ENCODE results near the gene ADARB2.

ADARB2 gene

DNA sequence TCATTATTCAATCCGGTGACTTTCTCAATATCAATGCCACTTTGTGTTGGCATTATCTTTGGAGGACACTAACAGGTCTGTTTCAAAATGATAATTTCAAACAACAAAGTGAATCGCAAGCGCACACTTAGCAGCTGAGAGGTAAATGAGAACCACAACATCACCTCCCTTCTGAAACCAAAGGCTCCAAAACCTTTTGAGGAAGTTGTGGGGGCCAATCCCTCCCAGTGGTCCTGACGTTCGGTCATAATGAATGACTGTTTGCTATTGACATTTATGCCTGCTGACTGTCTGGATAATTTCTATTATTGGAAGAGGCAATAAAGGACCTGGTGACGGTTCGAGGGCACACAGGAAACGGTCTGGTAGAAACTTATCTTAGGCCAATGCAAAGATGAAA is 1.8 kb downstream of the ADARB2 start:
- no peak for DNase-seq (ENCODE audit: low read depth)

DNA sequence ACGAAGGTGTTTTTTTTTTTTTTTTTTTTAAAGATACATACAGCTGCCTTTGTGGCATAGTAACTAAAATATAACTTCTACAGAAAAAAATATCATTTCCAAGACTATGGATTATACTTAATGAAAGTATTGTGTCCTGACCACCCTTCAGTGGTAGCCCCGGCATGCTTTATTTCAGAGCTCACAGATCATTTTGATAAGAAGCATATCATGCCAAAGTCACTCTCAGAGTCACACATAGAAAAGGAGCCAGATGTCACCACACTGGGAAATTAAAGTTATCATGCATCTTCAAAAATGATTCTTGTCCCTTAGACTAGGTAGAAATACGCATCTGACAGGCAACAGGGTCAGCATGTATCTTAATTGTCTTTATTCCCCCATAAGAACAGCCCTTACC is 3.0 kb downstream of the ADARB2 start:
- DNase-seq (ENCODE audit: low read depth): no peak

DNA sequence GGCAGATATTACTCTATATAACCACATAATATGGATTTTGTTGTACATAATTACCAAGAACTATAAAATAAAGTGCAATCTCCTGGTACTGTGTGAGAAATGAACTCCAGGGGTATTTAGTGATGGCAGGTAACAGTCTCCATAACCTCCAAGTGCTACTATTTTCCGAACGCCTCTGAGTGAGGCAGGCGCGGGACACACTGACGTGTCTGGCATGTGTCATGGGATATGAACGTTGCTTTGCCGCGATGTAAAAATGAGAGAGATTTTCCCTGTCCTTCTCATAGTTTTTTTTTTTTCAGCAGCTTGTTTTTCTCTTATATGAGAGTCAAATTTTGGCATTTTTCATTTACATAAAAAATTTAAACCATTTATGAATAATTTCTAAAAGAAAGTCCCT is 3.6 kb downstream of the ADARB2 start:
- DNase-seq (ENCODE audit: low read depth): no peak

DNA sequence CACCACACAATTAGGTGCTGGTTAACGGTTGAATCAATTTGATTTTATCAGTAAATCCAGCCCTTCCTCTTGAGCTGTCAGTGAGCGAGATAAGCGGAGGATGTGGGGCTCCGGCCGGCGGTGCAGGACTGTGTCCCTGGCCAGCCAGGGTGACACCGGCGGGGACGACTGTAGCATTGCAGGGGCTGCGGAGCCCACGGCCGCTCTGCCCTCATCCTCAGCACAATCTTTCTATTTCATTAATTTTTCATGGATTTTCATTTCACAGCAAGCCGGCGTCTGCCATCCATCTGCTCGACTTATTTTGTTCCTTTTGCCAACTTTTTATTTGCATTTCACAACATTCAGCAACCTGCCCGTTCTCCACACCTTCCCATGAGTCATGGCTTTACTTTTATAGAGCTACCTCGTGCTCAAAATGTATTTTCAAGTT is 4.7 kb downstream of the ADARB2 start:
- no peak for DNase-seq (ENCODE audit: low read depth)

DNA sequence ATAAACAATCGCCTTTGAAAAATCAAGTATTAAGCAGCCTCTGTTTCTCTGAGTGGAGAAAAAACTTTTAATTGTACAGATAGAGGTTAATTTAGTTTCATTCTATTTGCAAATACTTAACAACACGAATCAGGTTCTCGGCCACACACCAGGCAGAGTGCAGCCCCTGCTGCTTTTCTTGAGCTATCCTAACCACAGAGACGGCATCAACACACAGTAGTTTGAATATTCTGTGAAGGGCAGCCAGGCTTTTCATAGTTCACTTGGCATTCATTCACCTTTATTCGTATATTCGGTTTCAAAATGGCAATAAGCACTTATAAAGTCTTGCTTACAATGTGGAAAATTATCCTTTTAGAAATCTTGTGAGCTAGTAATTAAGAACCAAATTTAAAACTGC is 5.7 kb downstream of the ADARB2 start:
- DNase-seq (ENCODE audit: low read depth): no peak

DNA sequence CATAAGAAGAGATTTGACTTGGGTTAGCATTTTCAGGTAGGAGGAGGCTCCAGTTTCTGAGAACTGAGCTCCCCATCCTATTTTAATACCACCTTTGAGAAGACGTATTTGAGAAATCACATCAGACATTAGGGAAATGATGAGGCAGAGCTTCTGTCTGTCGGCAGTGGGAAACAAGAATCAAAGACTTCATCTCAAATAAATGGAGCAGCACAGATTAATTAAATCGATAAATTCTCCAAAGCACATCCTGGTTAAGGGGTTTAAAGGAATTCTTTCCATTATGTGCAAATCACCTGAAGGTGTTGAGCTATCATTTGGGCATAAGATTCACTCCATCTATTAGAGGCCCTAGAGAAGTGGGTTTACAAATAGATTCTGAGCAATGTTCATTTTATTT is 7.6 kb downstream of the ADARB2 start:
- no peak for DNase-seq (ENCODE audit: low read depth)

DNA sequence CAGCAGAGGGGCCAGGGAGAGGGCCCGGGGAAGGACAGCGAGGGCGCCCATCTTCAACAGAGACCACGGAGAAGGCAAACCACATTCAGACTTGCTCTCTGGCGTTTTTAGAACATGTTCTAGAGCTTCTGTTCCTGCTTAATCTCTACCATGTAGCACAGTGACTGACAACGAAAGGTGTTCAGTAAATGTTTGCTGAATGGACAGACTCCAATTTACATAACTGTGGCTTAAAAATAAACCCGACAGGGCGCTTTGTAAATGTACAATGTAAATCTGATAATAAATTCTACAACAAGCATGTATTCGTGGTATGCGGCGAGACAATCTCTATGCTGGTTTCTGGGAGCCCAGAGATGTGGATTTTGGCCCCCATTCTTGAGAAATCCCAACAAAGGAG is 10.5 kb downstream of the ADARB2 start:
- DNase-seq (ENCODE audit: low read depth): no peak

DNA sequence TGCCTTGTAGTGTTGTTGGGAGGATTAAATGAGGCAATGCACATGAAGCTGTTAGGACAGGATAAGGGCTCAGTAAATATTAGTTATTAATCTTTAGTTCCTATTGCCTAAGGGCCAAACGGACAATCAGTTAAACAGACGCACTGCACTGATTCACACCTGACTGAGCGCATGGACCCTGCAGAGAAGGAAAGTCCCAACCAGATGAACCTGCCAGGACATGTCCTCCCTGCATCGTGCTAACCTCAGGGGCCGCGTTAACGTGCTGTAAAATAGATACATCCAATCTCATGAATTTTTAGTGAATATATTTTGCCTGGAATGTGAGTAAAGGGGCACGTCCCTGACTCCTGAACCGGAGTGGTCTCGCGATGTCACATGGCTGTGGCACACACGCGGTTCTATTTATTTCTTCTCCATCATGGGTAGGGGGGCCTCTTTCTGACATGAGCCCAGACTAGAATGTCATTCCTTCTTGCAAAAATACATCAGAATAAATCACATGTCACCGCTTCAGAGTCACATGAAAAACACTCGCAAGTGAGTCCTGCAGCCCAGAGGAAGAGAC is 12.3 kb downstream of the ADARB2 start:
- no peak for DNase-seq (ENCODE audit: low read depth)

DNA sequence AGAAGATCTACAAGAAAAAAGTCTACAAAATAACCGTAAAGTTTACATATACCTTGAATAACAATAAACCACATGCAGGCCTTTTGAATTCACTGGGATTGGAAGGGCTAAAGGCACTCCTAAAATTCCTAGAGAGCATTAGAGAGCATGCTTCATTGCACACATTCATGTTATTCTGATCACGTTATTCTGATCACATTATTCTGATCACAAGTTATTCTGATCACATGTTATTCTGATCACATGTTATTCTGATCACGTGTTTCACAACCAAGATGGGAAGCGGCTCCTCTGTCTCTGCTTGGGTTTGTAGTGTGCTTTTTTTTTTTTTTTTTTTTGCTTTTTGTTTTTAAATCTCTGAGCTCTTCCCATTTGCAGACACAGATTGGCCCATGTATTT is 20.5 kb downstream of the ADARB2 start:
- DNase-seq (ENCODE audit: low read depth): no peak

DNA sequence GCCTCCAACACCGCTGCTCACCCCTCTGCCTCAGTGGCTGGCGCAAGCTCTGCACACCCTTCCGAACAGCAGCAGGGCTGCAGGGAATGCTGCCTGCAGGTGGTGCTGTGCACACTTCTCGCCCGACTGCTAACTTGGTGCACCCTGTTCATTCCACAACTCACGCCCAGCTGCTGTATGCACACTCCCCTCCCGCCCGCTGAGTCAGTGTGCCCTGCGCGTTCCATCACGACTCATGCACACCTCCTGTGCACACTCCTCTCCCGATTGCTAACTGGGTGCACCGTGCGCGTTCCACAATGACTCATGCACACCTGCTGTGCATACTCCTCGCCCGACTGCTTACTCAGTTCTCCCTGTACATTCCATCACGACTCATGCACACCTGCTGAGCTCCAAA is 21.5 kb downstream of the ADARB2 start:
- no peak for DNase-seq (ENCODE audit: low read depth)

DNA sequence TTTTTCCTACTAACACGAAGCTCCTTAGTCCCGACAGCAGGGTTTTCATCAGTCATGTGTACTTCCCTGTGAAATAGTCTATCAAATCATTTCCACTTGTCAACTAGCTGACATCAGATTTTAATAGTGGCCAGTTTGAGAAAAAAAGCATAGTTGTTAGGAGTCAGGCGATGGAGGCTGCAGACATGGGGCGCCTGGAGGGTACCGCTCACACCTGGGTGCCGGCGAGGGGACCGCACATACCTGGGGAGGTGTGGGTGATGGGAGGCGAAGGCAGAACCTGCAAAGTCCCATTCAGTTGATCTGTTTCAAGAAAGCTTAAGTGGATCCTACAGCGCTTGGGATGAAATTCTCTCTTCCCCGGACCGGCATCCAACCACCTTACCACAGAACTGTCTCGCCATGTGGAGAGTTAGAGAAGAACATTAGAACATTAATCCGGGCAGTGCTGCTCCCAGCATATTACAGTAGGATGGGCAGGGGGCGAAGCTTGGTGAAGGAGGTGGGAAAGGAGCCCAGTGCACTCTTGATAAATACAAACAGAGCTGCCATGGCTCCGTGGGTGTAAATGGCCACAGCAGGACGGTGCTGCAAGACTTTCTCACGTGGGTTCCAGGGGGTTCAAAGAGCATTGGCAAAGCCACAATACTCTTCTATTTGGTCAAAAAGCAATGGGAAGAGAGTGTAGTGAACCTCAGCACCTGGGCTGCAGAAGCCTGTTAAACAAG is 24.2 kb downstream of the ADARB2 start:
- DNase-seq (ENCODE audit: low read depth): no peak

DNA sequence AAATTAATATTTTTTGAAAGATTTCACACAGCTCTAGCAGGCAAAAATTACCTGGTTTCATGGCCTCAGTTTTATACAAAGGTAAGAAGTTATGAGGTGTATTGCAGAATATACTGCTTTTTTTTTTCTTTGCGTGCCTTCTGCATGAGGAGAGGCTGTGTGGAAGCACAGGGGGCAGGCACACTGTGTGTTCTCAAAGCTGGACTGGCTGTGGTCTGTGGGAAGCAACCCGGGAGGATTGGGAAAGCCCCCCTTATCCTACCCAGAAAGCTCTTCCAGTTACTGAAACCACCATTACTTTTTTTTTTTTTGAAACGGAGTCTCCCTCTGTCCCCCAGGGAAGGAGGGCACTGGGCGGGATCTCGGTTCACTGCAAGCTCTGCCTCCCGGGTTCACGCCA is 25.0 kb downstream of the ADARB2 start:
- no peak for DNase-seq (ENCODE audit: low read depth)

DNA sequence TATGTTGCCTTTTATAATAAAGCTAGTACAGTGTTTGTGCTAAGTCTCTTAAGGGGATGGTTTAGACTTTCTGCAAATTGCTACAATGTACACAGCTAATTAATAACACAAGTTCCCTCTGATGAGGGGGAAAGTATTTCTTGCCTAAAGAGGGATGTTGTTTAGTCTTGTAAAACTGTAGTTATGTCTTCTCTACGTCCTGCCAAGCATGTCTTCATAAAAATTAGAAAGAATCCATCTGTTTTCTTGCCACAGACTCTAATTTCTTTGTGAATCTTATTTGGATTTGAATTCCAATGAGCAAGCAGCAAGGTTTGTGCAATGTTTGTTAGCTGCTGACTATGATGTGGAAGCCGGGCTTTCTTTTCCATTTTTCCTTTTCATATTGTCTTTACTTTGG is 28.2 kb downstream of the ADARB2 start:
- DNase-seq (ENCODE audit: low read depth): no peak

DNA sequence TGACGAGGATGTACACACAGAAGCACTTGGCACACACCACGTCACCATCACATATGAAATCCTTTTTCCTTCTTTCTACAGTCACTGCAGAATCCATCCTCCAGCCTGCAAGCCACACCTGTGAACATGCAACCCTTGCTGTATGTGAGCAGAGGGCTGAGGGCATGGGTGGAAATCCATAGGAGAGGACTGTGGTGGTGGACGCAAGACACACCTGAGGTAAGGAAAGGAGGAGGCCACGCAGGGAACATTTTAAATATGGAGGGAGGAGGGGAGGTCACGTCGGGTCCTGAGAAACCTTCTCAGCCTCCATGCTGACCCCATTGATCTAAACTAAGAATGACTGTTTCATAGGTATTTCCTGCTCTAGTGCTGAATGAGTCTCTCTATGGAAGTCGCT is 28.6 kb downstream of the ADARB2 start:
- no peak for DNase-seq (ENCODE audit: low read depth)

DNA sequence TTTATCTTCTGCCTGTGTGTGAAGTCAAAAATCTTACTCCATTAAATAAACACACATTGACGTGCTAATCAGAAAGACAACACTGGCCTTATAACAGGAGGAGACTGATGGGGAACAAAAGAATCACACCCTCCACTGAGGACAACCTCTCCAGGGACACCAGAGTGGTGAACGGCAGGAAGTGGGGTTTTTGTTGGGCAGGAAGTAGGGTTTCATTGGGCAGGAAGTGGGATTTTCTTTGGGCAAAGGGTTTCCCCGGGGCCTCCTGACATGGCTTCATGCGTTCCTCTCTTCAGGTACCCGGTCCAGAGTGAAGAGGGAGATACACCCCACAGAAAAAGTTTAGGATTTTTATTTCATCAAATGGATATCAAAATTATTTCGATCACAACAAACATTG is 30.6 kb downstream of the ADARB2 start:
- no peak for DNase-seq (ENCODE audit: low read depth)

DNA sequence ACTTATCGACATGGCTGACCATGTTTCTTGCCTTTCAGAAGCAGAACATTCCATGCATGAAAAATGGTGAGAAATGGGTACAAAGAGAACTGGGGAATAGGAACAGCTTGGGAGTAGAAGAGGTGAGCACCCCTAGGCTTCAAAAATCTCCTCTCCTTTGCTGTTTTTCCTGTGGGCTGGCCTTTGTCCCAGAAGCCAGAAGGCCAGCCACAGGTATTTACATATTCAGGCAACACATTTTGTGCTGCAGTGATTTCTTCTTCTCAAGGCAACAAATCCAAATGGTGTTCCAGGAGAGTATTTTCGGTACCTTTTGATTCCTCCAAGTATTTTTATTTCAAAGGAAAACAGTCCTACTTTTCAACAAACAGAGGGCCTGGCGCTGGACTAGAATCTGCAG is 31.1 kb downstream of the ADARB2 start:
- no peak for DNase-seq (ENCODE audit: low read depth)

DNA sequence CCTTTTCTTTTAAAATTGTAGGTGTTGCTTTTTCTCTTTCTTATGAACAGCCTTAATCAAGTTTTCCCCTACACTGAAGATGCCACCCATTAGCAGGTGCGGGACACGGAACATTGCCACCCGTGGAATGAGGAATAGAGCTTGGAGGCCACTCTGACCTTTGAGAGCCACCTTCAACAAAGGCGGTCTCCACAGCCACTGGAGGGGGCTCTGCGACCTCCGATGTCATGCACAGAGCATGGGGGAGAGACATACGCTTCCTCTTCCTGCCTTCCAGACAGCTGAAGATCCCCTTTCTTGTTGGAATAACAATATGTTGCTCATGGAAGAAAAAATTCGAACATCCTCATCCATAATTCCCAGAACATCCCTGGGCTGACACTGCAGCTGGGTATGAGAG is 39.1 kb downstream of the ADARB2 start:
- no peak for DNase-seq (ENCODE audit: low read depth)

DNA sequence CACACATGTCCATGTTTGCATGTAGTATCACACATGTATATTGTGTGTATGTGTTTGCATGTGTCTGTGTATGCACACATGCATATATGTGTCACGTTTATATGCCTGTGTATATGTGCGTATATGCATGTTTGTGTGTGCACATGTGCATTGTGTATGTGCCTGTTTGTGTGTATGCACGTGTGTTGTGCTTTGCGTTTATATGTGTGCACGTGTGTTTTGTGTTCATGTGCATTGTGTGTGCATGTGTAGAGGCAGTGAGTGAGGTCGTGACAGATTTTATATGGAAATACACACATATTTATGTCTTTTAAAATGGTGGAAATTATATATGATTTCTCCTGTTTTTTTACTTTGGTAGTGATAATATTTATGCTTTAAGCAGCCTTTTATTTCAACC is 41.2 kb downstream of the ADARB2 start:
- DNase-seq (ENCODE audit: low read depth): no peak

DNA sequence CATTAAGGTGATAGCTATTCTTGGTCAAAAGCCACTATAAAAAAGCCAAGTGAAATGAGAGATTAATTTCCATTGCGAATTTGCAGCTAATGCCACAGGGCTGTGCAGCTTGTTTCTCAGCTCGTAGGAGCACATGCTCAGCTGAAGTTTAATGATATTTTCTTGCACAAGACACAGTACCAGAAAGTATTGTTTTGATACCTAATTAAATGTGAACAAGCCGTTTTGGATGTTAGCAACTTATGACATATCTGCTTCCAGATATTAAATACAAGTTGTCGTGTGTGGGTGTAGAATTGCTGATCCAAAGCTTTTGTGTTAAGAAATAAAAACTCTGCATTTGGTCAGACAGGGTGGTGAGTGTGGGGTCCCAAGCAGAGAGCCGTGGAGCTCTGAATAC is 47.2 kb downstream of the ADARB2 start:
- DNase-seq (ENCODE audit: low read depth): no peak

DNA sequence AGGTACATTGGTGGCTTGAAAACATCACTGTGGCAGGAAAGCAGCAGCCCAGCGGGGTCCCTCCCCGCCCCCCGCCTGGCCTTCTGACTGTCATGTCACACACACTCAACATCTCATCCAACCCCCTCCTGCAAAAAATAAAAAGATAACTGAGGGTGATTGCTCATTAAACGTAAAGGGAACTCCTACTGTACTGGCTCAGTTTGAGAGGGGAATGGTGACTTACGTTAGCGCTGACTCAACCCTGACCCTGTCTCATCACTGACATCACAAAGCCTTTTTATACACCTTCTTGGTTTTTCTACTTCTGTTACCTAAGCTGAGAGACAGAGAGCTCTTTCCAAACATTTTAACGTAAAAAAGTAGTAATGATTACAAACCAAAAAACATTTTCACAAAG is 48.8 kb downstream of the ADARB2 start:
- DNase-seq (ENCODE audit: low read depth): no peak

DNA sequence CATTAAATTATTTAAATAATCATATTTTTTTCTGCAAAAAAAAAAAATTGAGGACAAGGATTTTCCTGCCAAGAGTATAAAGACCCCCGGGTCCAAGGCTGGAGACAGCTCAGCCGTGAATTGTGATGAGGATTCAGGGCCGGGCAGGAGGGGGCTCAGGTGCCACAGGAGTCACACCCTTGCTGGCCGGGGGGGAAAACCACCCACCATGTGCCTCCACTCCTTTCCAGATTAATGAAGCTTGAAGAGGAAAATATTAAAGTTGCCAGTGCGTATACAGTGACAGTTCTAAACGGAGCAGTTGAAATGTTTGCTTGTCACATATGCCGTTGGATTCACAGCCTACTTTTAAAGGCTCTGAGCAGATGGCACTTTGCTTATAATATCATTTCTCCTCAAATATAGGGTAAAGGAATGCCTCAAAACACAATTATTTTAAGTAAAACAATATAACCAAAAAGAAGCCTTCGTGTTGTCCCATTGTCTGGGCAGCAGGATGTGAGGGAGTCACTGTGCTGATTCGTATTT is 49.6 kb downstream of the ADARB2 start:
- no peak for DNase-seq (ENCODE audit: low read depth)

DNA sequence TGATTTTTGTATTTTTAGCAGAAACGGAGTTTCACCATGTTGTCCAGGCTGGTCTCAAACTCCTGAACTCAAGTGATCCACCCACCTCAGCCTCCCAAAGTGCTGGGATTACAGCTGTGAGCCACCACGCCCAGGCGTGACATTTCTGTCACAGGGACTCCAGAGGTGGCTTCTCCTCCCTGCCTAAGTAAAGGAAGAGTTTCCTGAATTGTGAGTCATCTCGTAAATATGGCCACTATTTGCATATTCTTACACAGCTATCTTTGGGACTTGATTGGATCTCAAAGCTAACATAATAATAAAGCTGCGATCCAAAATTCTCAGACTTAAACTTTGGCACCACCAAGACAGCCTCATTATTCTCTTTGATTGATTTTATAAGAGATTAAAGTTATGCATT is 50.1 kb downstream of the ADARB2 start:
- DNase-seq (ENCODE audit: low read depth): no peak

DNA sequence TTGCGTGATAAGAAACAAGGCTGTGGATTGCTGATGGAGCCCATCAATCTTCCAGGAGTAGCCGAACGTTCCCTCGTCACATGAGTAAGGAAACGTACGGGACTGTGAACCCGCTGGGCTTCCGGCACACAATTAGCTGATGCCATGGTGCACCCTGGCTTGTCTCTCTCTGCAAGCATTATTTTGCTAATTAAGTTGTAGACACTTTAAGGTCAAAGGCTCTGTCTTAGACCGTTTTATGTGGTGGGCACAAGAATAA is 50.9 kb downstream of the ADARB2 start:
- DNase-seq (ENCODE audit: low read depth): no peak

DNA sequence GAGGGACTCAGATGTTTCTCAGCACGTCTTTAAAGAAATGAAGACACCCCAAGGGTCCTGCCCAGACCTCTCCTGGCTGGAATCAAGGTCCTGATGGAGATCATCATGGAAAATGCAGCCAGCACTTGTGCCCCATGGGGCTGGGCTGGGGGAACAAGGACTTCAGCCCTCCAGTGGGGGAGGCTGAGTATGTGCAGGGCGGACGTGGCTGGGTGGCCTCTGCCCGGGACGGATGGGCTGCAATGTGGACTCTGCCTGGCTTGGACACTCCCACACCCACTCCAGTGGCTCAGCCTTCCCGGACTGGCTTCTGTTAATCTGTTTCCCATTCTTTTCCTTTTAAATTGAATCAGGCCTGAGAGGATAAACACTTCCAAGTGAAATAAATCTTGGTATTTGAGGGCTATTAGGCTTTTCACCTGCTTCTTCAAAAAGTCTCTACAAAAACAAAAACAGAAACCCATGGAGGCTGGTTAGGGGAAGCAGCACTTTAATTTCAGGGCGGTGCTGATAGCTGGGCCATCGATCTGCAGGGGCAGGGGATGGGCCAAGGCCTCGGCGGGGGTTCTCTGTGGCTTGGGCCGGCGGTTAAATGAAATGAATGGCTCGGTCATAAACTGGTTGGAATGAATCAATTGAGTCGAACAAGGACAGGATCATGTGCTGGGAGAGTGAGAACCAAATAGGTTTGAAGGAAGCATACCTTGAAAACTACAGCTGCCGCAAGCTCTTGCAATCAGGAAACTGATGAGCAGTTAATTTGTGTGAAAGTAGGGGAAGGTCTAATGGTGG is 51.4 kb downstream of the ADARB2 start:
- DNase-seq (ENCODE audit: low read depth): no peak
